Liver (tissue), 9 donors: Measurements from ENCODE around the gene SYNGR3. TPM values are rescaled to one million over a fixed set of nuclear protein-coding genes. Genes with fewer than 3 reads are reported as not detected.

Experiments
- DNase-seq: peaks from one replicate; pipeline ENCODE4 v3.0.0-alpha.2; 2017; ENCODE audit warnings: low spot score
- H3K27ac ChIP-seq, 2 donors: one replicate each; pipeline ENCODE4 v1.7.0; 2013; ENCODE audit warnings: inconsistent platforms in 2 of 2, low read length in 2 of 2, control low read depth in 1 of 2, low read depth in 1 of 2, mild to moderate bottlenecking in 1 of 2
- H3K27me3 ChIP-seq, 4 donors: one replicate each; pipeline versions ENCODE4 v1.6.1 to v1.7.0; 2013; ENCODE audit warnings: low read length in 3 of 4, inconsistent platforms in 1 of 4, mild to moderate bottlenecking in 1 of 4, moderate library complexity in 1 of 4; ENCODE audit not compliant: control insufficient read depth in 4 of 4, insufficient read depth in 4 of 4
- H3K36me3 ChIP-seq, 4 donors: one replicate each; pipeline versions ENCODE4 v1.6.1 to v1.7.0; 2013; ENCODE audit warnings: low read length in 3 of 4, mild to moderate bottlenecking in 3 of 4, low read depth in 1 of 4, moderate library complexity in 1 of 4; ENCODE audit not compliant: control insufficient read depth in 4 of 4, insufficient read depth in 3 of 4
- H3K4me1 ChIP-seq, 4 donors: one replicate each; pipeline versions ENCODE4 v1.6.1 to v1.7.0; 2013; ENCODE audit warnings: low read length in 3 of 4, mild to moderate bottlenecking in 3 of 4, moderate library complexity in 1 of 4; ENCODE audit not compliant: control insufficient read depth in 4 of 4, insufficient read depth in 4 of 4
- H3K4me3 ChIP-seq, 3 donors: one replicate each; pipeline versions ENCODE4 v1.6.1 to v1.7.0; 2013; ENCODE audit warnings: low read length in 3 of 3, control low read depth in 1 of 3, low read depth in 1 of 3, mild to moderate bottlenecking in 1 of 3
- H3K9ac ChIP-seq, 2 donors: one replicate each; pipeline ENCODE4 v1.7.0; 2013; ENCODE audit warnings: low read length in 2 of 2, mild to moderate bottlenecking in 2 of 2, moderate library complexity in 2 of 2, control low read depth in 1 of 2, low read depth in 1 of 2
- H3K9me3 ChIP-seq, 4 donors: one replicate each; pipeline versions ENCODE4 v1.6.1 to v1.7.0; 2013; ENCODE audit warnings: low read length in 3 of 4; ENCODE audit not compliant: control insufficient read depth in 4 of 4
- FOXA1 ChIP-seq: IDR thresholded peaks from 2 replicates; pipeline ENCODE4 v1.6.1; 2016; ENCODE audit warnings: antibody characterized with exemption
- FOXA2 ChIP-seq: IDR thresholded peaks from 2 replicates; pipeline ENCODE4 v1.6.1; 2016; ENCODE audit warnings: antibody characterized with exemption
- GABPA ChIP-seq, 2 donors: IDR thresholded peaks in 1 of 2; conservative IDR thresholded peaks in 1 of 2; 2 replicates each; pipeline ENCODE4 v1.6.1; 2016; ENCODE audit warnings: antibody characterized with exemption in 2 of 2, mild to moderate bottlenecking in 1 of 2, moderate library complexity in 1 of 2
- HNF4A ChIP-seq, 2 donors: conservative IDR thresholded peaks; 2 replicates each; pipeline ENCODE4 v1.6.1; 2016; ENCODE audit warnings: antibody characterized with exemption in 2 of 2, mild to moderate bottlenecking in 2 of 2
- JUND ChIP-seq, 2 donors: IDR thresholded peaks; 2 replicates each; pipeline ENCODE4 v1.6.1; 2016; ENCODE audit warnings: antibody characterized with exemption in 2 of 2
- RAD21 ChIP-seq, 2 donors: IDR thresholded peaks; 2 replicates each; pipeline ENCODE4 v1.6.1; 2016; ENCODE audit warnings: antibody characterized with exemption in 2 of 2, mild to moderate bottlenecking in 2 of 2
- RXRA ChIP-seq, 2 donors: IDR thresholded peaks; 2 replicates each; pipeline ENCODE4 v1.6.1; 2017 to 2018; ENCODE audit warnings: antibody characterized with exemption in 2 of 2, mild to moderate bottlenecking in 1 of 2
- SP1 ChIP-seq: IDR thresholded peaks from 2 replicates; pipeline ENCODE4 v1.6.1; 2018; ENCODE audit warnings: antibody characterized with exemption, mild to moderate bottlenecking
- TAF1 ChIP-seq: conservative IDR thresholded peaks from 2 replicates; pipeline ENCODE4 v1.6.1; 2016; ENCODE audit warnings: antibody characterized with exemption, mild to moderate bottlenecking
- YY1 ChIP-seq: IDR thresholded peaks from 2 replicates; pipeline ENCODE4 v1.6.1; 2016; ENCODE audit warnings: antibody characterized with exemption, mild to moderate bottlenecking
- WGBS: extraction: QIAGEN DNeasy Blood & Tissue Kit; methylation state at CpG from one replicate; pipeline ENCODE4 v1.1.7; 2013; 5-methylcytosine and 5-hydroxymethylcytosine counted together
- polyA plus RNA-seq, 2 donors: library from polyadenylated mRNA; stranded (reverse) in 1 of 2; unstranded in 1 of 2; fragments of 200-250 nt in 1 of 2; fragments of >200 nt in 1 of 2; fragmentation: Nextera tagmentation in 1 of 2; extraction: Ambion mirVana in 1 of 2; gene quantifications; one replicate each; pipeline versions ENCODE4 v1.2.1 to v1.2.3, GENCODE V29; 2013 to 2015
- total RNA-seq, 2 donors: library from RNA; depleted of rRNA; stranded (reverse); fragments of >200 nt; gene quantifications; one replicate each; pipeline ENCODE4 v1.2.3, GENCODE V29; 2014
- TF ChIP-seq, protein P1 (sequence below): IDR thresholded peaks from 2 replicates; pipeline ENCODE4 v1.6.1; 2016; ENCODE audit warnings: antibody characterized with exemption
- TF ChIP-seq, protein P2 (sequence below): IDR thresholded peaks from 2 replicates; pipeline ENCODE4 v1.6.1; 2016; ENCODE audit warnings: antibody characterized with exemption
- TF ChIP-seq, protein P3 (sequence below): fragments of 150-350 bp; IDR thresholded peaks from 2 replicates; pipeline ENCODE4 v1.5.1; 2017; ENCODE audit warnings: improper control_type of control experiment, low read depth, low read length; ENCODE audit not compliant: missing input control
- TF ChIP-seq, protein P4 (sequence below): IDR thresholded peaks from 2 replicates; pipeline ENCODE4 v1.6.1; 2016; ENCODE audit warnings: antibody characterized with exemption, mild to moderate bottlenecking
- donor health status: healthy.
- donor health status: healthy.
- donor health status: healthy.
- donor health status: healthy.
- donor health status: healthy.

SYNGR3 gene
- total and polyA plus RNA-seq, 4 donors = 0.09 to 0.47 (median 0.17) TPM; not detected in 1

DNA sequence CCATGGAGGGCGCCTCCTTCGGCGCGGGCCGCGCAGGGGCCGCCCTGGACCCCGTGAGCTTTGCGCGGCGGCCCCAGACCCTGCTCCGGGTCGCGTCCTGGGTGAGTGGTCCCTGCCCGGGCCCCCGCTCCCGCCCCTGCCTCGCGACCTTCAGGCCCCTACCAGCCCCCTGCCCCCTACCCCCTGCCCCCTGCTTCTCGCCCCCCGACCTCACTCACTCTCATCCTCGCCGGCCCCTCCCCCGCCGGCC, 256 bp downstream of the SYNGR3 start:
- Histone ChIP-seq H3K4me3 (peak overlapping the region in 1 of 3 donors; percentile 24), H3K9me3 (no peaks in the 10 kb centered on the region), H3K27me3 (peaks cover 0 to 9% (median 4%) of the 10 kb centered on the region in 4 donors), H3K27ac (no peak overlapping the region), H3K36me3 (peaks cover 0 to 17% (median under 1%) of the 10 kb centered on the region in 4 donors), H3K4me1 (peaks cover 8 to 37% (median 20%) of the 10 kb centered on the region in 4 donors), H3K9ac (no peak overlapping the region)
- TF ChIP-seq FOXA1 = no peak
- no peak for TF ChIP-seq JUND (IDR thresholded peaks at IDR 0.05)
- TF ChIP-seq HNF4A (conservative IDR thresholded peaks at IDR 0.05) = no peak
- TF ChIP-seq SP1 = no peak
- no peak for TF ChIP-seq FOXA2
- TF ChIP-seq, protein P1, sequence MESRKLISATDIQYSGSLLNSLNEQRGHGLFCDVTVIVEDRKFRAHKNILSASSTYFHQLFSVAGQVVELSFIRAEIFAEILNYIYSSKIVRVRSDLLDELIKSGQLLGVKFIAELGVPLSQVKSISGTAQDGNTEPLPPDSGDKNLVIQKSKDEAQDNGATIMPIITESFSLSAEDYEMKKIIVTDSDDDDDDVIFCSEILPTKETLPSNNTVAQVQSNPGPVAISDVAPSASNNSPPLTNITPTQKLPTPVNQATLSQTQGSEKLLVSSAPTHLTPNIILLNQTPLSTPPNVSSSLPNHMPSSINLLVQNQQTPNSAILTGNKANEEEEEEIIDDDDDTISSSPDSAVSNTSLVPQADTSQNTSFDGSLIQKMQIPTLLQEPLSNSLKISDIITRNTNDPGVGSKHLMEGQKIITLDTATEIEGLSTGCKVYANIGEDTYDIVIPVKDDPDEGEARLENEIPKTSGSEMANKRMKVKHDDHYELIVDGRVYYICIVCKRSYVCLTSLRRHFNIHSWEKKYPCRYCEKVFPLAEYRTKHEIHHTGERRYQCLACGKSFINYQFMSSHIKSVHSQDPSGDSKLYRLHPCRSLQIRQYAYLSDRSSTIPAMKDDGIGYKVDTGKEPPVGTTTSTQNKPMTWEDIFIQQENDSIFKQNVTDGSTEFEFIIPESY = no peak
- TF ChIP-seq YY1 = no peak
- TF ChIP-seq, protein P2, sequence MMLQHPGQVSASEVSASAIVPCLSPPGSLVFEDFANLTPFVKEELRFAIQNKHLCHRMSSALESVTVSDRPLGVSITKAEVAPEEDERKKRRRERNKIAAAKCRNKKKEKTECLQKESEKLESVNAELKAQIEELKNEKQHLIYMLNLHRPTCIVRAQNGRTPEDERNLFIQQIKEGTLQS = no peak
- TF ChIP-seq, protein P3, sequence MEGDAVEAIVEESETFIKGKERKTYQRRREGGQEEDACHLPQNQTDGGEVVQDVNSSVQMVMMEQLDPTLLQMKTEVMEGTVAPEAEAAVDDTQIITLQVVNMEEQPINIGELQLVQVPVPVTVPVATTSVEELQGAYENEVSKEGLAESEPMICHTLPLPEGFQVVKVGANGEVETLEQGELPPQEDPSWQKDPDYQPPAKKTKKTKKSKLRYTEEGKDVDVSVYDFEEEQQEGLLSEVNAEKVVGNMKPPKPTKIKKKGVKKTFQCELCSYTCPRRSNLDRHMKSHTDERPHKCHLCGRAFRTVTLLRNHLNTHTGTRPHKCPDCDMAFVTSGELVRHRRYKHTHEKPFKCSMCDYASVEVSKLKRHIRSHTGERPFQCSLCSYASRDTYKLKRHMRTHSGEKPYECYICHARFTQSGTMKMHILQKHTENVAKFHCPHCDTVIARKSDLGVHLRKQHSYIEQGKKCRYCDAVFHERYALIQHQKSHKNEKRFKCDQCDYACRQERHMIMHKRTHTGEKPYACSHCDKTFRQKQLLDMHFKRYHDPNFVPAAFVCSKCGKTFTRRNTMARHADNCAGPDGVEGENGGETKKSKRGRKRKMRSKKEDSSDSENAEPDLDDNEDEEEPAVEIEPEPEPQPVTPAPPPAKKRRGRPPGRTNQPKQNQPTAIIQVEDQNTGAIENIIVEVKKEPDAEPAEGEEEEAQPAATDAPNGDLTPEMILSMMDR = no peak
- TF ChIP-seq RAD21 (IDR thresholded peaks at IDR 0.05) = no peak
- TF ChIP-seq RXRA (IDR thresholded peaks at IDR 0.05) = no peak
- TF ChIP-seq GABPA (IDR thresholded peaks at IDR 0.05 in 1 of 2, conservative IDR thresholded peaks at IDR 0.05 in 1 of 2) = no peak
- TF ChIP-seq, protein P4, sequence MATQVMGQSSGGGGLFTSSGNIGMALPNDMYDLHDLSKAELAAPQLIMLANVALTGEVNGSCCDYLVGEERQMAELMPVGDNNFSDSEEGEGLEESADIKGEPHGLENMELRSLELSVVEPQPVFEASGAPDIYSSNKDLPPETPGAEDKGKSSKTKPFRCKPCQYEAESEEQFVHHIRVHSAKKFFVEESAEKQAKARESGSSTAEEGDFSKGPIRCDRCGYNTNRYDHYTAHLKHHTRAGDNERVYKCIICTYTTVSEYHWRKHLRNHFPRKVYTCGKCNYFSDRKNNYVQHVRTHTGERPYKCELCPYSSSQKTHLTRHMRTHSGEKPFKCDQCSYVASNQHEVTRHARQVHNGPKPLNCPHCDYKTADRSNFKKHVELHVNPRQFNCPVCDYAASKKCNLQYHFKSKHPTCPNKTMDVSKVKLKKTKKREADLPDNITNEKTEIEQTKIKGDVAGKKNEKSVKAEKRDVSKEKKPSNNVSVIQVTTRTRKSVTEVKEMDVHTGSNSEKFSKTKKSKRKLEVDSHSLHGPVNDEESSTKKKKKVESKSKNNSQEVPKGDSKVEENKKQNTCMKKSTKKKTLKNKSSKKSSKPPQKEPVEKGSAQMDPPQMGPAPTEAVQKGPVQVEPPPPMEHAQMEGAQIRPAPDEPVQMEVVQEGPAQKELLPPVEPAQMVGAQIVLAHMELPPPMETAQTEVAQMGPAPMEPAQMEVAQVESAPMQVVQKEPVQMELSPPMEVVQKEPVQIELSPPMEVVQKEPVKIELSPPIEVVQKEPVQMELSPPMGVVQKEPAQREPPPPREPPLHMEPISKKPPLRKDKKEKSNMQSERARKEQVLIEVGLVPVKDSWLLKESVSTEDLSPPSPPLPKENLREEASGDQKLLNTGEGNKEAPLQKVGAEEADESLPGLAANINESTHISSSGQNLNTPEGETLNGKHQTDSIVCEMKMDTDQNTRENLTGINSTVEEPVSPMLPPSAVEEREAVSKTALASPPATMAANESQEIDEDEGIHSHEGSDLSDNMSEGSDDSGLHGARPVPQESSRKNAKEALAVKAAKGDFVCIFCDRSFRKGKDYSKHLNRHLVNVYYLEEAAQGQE = no peak
- no peak for TF ChIP-seq TAF1
- WGBS = 2% methylated on average over 25 of the region's 25 CpGs
- no peak for DNase-seq

DNA sequence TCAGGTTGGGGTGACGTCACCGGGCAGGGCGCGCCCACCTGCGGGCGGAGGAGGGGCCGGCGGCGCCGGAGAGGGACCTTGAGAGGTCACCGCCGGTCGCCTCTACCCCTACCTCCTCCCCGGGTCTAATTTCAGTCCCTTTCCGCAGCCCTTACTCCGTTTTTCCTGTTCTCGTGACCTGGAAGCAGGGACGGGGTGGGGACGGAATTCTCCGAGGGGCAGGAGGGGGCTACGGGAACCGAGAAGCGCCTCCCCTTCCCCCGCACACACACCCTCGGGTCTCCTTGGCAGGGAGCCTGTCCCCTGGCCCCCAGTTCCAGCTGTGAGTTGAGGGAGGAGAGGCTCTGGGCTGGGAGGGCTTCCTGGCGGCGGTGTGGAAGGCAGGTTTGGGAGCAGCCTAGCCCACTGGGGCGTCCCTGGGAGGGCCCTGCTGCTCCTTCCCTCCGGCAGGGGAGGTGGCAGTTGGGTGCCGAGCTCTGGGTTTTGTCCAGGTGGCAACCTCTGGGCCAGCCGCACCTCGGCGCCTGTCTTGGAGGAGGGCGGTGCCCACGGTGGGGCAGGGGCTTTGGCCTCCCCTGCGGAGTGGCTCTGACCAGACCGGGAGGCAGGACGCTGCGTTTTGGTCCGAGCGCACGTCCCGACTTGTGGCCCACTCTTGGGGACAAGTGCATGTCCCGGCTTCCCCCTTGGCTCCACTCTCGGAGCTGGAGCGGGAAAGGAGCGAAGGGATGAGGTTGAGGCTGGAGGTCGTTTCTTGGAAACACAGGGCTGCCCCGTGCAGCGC, 773 bp downstream of the SYNGR3 start:
- H3K27me3 ChIP-seq = peaks cover 0 to 9% (median 4%) of the 10 kb centered on the region in 4 donors
- TF ChIP-seq TAF1 (no peak), YY1 (no peak), GABPA (IDR thresholded peaks at IDR 0.05 in 1 of 2, conservative IDR thresholded peaks at IDR 0.05 in 1 of 2) (no peak)
- TF ChIP-seq, protein P2 = no peak
- H3K27ac ChIP-seq = no peak overlapping the region
- 8% methylated on average over 50 of the region's 50 CpGs for WGBS
- no peak overlapping the region for H3K9ac ChIP-seq
- H3K4me3 ChIP-seq = peak overlapping the region in 1 of 3 donors; percentile 24
- DNase-seq = no peak
- H3K36me3 ChIP-seq = peaks cover 0 to 15% (median under 1%) of the 10 kb centered on the region in 4 donors
- no peaks in the 10 kb centered on the region for H3K9me3 ChIP-seq
- peaks cover 2 to 31% (median 17%) of the 10 kb centered on the region in 4 donors for H3K4me1 ChIP-seq
